NCI-H2029 treated with DMSO at 0.1 percent for 48 hours (cell line): Measurements from ENCODE around the gene MTFR1L.

Experiments used
- DNase-seq: peaks from one replicate; lab custom pipeline; 2025; lab: John Stamatoyannopoulos, UW

MTFR1L gene

DNA sequence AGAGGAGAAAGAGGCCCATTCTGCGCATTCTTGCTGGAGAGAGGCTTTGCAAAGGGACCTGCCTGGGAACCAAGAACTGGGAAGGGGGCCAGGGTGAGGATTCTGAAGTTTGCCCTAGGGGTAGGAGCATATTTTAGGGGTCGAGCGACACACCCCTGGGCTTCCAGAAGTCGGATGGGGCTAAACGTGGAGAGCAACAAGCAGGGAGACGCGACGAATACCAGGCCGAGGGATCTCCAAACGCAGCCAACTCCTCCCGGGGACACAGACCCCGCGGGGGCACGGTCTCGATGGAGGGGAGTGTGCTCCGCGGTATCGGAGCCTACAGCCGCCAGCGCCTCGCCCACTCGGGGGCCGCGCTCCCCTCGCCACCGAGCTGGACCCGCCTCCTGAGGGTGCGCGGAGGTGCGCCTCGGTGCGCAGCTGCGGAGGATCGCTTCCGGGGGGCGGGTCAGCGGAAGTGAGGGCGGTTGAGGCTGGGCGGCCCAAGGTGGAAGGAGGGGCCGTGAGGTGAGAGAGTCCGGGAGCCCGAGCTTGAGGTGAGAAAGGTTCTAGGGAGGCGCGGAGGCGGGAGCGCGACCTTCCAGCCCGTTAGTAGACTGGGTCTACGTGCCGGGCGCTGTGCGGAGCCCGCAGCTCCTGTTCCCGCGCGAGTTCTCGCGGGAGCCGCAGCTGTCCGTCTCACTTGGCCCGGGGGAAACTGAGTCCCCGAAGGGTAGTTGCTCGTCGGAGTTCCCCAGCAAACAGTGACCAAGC is at the start of gene MTFR1L:
MTFR1L (plus strand) TSS at position 464 of the 756 bp plus-strand sequence. CDS start 3,151 bp downstream, outside the sequence.
- peak; percentile 26 for DNase-seq

DNA sequence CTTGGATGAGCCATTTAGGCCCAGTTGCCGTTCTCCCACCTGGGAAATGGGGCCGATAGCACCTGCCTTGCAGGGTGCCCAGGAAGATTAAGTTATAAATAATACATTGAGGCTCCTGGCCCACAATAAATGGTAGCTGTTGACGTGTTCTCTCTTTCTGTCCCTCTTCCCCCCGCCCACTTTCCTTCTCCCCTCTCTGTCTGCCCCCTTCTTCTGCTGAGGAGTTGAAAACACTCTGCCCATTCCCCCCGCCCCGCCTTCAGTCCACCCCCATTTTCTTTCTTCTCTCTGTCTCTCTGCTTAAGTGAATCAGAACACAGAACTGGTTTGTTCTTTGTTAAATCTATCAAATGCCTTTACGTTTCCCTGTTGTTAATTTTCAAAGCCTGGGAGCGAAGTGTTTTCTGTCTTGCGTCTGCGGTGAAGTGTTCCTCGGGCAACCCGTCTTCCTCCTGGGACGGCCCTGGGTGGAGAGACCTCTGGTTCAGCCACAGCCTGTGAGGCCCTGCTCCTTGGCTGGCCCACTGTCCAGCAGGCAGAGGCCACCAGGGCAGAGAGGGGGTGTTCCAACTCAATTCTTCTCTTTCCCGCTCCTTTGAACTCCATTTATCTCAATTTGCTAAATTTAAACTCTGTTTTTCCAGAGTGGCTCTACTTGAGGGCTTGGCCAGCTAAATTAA is 49.1 kb upstream of the MTFR1L start:
- DNase-seq: no peak

DNA sequence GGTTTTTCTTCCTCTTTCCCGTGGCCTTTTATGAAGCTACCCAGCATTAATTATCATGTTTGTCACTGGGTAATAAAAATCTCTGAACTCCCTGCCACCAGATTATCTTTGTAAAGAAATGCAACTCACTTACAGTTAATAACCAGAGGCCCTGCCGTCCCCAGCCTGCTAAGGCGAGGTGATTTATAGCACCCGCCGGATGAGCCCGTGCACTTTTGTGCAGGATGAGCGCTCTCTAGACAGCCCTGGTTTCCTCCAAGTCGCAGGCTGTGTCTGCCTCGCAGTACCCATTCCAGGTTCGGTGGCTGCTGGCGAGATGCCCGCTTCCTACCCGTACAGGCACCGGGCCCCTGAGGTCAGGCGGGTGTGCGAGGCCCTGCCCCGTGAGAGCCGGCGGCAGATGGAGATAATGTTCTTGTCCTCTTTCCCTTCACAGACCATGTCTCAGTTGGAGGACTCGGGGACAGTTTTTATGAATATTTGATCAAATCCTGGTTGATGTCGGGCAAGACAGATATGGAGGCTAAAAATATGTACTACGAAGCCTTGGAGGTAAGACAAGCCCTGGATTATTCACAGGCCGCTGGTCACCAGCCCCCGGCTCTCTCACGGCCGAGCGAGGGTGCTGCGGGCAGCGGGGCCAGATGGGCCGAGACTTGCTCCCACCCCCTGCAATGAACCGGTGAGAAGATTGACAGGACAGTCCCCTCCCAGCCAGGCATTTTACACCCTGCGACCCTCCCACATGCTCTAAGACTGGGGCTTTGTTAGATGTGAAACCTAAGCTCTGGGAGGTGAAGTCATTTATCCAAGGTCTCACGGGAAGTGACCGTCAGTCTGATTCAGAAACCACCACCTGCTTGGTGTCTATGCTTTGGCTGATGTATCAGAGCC is 48.3 kb upstream of the MTFR1L start:
- no peak for DNase-seq

DNA sequence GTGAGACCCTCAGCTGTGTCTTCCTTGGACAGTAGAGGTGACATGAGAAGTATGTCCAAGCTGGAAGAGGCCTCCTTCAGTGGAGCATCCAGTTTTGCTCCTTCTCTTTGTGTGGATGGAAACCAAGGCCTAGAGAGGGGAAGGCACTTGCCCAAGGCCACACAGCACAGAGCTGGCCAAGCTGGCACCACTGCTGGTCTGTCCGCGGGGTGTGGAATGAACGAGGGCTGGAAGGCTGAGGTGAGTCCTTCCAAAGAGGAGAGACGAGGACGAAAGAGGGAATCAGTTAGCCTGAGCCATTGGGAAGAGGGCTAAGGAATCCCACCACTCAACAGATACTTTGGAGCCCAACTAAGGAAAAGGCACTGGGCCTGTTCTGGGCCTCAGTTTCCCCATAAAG is 47.6 kb upstream of the MTFR1L start:
- no peak for DNase-seq

DNA sequence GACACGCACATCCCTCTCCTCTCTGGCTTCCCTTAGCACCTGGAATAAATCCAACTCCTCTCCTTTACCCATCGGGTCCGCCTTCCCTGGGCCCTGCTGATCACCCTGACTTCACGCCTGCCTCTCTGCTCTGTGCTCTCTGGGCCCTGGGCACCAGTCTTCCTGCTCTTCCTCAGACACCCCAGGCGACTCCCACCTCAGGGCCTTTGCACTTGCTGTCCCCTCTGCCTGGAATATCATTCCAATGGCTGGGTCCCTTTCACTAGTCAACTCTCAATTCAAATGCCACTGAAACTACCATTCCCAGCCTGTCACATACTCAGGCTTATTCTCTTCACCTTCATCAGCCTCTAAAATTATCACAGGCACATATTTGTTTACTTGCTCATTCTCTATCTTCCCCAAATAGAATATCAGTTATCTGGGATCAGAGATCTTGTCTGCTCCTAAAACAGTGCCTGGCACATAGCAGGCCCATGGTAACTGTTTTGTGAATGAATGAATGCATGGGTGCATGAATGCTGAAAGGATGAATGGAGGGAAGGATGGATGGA is 47.0 kb upstream of the MTFR1L start:
- no peak for DNase-seq

DNA sequence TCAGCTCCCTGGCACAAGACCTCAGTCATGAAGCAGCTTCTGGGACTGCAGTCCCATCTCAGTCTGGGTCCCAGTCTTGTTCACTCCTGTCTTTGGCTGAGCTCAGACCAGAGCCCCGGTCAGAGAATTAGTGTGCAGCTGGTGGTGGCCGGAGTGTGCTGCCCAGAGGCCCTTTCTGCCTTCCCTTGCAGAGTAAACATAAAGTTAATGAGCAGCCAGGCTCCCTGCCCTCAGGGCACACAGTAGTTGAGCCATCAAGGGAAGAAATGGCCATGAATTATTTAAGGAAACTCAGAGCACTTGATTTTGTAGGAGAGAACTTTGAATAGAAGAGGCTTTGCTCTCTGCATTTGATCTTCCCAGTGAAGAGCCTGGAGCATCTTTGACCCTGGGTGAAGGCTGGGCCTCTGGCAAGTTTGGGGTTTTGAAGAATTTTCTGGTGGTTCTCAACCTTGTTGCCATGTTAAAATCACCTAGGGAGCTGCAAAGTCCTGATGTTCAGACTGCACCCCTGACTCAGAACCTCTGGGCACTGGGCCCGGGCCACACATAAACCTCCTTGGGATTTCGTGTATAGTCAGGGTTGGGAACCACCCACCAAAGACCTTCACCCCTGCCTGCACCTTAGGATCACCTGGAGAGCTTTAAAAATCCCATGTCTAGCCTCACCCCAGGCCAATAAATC is 46.2 kb upstream of the MTFR1L start:
- DNase-seq: no peak

DNA sequence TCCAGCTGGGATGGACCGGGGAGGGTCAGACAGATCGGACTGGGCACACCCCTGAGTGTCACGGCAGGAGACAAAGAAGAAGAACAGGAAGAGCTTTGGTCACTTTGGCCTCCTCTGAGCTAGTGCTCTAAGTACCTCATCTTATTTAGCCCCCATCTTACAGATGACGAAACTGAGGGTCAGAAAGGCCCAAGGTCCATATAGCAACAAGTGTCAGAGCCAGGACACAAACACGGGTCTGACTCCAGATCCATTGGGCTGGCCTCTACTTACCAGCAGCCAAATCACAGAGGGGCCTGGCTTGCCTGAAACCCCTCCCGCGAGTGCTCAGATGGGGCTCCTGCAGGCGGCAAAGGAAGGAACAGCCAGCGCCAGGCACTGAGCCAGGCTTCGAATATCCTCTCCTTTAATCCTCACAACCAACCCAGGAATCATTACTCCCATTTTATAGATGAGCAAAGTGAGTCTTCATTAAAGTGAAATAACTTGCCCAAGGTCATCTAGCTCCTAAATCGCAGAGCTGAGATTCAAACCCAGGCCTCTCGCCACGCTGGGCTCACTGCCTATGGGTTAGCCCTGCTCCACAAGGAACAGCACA is 45.4 kb upstream of the MTFR1L start:
- no peak for DNase-seq

DNA sequence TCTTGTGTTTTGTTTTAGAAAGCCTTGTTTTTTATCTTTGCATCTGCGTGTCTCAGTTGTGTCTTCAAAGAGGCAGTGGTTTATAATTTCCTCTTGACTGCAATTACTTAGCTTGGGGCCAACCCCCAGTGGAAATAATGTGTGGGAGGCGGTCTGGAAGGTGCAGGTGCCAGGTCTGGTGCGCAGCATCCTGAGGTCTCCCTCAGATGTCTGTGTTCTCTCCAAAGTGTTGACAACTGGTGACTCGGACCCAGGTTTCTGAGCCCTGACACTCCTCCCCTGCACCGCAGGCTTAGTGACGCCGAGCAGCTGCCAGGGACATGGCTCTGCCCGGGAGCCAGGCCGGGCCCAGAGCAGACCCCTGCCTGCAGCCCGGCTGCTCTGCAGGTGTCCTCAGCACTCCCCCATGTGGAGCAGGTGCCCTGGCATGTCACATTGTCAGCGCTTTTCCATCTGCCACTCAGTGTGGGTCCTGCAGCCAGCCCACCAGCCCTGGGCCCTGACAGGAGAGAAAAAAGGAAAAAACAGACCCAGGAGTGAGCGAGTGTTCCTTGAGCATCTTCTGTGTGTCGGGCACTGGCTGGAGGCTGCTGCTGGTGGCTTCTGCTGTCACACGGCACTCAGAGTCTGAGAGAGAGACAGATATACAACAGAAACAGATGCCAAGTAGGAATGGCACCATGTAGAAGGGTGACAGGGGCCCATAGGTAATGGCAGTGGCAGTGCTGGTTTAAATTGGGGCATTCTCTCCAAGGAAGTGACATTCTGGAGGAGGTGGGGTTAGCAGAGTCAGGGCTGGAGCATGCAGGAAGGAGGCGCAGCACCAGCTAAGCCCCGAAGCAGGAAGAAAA is 44.6 kb upstream of the MTFR1L start:
- no peak for DNase-seq

DNA sequence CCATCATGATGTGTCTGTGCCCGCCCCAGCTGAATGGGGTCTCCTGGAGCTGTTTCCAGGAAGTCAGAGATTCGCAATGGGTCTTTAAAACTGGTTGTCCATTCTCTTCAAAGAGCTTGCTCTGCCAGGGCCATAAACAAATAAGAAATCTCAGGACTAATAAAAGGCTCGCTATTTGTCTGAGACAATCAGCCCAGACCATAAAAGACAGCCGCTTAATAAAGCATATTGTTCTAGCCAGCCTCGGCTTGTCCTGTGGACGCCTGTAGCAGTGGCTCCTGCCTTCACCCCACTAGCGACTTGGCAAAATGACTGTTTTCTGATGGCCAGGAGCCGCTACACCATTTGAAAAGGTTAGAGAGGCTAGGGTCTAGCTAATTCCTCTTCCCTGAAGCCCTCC is 40.4 kb upstream of the MTFR1L start:
- DNase-seq: no peak

DNA sequence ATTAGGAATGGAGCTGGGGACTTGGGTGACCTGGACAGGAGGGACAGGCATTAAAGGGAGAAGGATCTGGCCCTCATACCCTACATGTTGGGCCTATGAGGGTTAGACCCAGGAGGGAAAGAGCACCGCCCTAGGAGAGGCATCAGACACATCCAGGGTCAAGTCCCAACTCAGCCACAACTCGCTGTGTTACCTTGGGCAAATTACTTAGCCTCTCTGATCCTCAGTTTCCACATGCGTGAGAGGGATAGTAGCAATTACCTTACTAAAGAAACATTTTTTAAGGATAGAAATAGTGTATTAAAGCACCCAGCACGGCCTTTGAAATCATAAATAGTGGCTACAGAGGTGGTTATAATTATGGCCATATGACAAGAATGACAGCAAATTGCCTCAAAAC is 39.9 kb upstream of the MTFR1L start:
- no peak for DNase-seq

DNA sequence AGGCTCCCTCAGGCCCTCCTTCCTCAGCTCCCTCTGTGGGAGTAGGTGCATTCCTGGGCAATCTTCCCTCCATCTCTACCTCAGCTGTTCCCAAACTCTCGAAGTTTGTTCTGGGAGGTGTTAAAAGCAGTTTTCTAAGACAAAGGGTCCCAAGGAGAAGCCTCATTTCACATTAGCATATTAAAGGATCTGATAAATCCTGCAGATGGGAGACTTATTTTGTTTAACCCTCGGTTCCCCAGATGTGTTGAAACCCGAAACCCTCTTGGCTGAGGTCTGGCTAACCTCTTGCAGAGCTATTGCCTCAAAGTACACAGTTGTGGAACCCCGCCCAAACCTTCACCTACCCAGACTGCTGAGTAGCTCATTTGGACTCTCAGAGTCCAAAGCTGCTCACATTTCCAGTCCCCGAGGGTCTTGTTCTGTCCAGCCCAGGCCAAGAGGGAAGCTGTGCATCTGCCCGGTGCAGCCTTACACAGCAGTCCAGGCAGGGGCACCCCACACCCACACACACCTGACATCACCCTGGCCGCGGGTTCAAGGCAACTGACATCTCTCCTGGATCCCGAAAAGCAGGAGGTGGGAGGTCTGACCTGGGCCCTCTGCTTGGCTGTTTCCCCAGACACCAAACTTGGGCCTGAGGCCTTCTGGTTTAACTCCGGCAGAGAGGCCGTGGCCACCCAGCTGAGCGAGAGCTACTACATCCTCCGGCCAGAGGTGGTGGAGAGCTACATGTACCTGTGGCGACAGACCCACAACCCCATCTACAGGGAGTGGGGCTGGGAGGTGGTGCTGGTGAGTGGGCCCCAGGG is 39.2 kb upstream of the MTFR1L start:
- no peak for DNase-seq

DNA sequence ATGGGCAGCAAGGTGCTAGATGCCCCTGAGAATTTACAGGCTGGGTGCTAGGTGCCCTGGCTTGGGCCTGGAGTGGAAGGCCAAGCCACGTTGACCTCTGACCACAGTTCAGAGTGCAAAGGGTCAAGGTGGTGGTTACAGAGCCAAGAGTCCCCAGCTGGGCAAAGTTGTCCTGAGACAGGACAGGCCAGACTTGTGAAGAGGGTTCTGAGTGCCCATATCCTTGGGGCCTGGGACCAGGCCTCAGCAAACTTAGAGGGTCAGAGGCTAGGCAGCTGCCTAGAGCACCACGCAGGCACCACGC is 38.7 kb upstream of the MTFR1L start:
- DNase-seq: no peak

DNA sequence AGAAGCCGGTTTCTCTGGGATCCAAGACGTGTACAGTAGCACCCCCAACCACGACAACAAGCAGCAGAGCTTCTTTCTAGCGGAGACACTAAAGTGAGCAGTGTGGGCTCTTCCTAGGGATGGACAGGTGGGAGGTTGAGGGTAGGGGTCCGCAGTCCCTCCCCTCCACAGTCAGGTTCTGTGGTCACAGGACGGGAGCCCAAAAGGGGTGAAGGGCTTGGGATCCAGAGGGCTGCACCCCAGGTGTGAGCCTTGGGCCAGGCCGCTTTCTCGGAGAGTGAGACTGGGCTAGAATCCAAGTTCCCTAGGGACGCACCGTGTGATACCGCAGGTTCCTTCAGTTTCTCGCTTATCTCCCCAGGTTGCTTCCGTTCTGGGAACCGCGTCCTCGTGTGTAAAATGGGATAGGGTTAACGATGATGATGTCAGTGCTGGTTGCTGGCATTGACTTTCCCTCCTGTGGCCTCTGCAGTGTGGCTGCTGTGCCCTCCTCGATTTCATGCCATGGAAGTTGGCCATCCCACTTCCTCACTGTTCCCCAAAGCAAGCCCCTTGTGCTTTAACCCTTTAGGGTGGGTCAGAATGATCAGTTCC is 37.0 kb upstream of the MTFR1L start:
- no peak for DNase-seq

DNA sequence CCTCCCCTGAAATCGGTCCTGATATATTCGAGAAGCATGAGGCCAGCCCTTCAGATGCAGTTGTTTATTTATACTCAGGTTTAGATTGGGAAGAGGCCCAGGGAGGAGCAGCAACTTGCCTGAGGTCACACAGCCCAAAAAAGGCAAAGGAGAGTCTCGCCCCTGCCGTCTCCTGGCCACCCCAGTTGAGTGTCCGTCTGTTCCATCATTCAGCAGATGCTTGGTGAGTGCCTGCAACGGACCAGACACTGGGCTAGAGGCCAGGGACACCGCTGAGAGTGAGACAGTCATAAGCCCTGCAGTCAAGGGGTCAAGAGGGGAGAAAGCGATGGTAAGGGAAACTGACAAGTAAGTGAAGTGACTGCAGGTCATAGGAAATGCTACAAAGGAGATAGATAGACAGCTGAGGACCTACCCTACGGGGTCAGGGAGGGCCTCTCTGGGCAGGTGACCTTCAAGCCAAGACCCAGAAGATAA is 35.1 kb upstream of the MTFR1L start:
- DNase-seq: no peak

DNA sequence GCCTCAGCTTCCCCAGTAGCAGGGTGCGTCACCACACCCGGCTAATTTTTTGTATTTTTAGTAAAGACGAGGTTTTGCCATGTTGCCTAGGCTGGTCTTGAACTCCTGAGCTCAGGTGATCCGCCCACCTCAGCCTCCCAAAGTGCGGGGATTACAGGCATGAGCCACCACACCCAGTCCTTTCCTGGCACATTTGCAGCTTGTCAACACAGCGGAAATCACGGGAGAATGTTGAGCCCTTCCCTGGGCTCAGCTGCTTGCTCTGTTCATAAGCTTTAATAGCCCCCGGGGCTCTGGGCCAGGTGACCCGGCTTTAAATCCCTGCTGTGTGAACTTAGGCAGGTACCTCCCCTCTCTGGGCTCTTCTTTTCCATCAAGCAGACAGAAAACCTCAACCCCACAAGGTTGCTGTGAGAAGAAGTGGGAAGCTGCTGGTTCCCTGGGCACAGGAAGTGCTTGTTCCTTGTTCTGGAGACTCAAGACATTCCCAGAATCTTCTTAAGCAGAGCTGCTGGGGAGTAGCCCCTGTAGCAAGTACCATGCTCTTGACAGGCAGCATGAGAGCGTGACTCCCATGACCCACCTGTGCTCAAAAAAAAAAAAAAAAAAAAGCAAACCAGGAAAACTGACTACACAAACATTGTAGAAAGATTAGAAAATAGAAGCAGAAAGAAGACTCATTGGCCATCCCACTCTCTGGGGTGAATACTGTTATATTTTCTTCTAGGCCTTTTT is 34.3 kb upstream of the MTFR1L start:
- no peak for DNase-seq

DNA sequence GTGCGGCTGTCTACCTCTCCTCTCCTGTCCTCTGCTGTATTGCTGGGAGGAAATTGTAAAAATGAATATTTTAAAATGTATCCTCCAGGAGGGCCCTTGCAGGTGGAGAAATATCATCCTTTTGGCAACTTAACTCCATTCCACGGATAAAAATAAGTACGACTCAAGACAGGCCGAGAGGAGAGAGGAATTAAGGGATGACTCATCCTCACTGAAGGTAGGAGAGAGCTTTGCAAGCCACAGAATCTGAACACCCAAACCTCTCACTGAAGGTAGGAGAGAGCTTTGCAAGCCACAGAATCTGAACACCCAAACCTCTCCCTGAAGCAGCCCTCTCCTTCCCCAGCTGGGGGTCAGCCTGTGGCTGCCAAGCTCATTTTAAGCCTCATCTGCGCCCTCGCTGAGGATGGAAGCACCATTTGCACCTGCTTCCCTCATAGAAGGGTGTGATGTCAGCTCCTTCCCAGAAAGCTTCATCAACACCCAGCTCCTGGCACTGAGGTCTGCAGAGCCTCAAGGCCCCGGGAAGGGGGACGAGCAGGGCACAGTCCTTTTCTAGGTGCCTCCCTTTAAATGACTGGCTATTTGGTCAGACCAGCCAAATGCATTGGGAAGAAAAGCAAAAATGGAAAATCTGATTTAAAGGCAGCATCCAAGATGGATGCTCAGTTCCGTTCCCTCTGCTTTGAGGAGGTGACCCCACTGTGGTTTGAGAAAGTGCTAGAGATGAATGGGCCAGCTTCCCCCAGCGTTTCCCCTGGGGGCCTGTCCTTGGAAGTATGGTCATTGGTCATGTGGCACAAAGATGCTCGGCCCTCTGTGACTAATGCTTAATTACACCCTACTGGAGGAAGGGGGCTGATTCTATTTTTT is 32.6 kb upstream of the MTFR1L start:
- DNase-seq: no peak

DNA sequence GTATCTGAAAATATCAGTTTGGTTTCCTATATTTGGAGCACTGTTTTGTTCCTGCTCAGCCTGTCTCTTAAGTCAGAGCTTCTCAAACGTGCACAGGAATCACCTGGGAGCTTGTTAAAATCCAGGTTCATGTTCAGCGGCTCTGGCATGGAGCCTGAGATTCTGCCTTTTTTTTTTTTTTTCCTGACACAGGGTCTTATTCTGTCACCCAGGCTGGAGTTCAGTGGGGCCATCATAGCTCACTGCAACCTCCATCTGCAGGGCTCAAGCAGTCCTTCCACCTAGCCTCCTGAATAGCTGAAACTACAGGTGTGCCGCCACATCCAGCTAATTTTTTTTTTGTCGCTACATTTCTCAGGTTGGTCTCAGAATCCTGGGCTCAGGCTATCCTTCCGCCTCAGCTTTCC is 32.0 kb upstream of the MTFR1L start:
- no peak for DNase-seq

DNA sequence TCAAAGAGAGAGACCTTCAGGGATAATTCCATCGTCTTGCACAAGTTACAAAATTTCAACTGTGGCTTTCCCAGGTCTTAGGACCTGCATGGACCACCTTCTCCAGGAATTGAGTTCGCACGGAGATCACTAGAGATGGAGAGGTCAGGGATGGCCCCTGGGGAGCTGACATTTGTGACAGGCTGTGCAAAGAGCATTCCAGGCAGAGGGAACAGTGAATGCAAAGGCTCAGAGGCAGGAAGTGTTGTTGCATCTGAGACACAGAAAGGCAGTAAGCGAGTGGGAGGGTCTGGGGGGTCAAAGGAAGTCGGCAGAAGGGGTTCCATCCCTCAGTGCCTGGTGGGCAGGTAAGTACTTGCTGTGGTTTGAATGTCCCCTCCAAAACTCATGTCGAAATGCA is 29.3 kb upstream of the MTFR1L start:
- no peak for DNase-seq
